ENCODE measurements around the gene OR2S2.

DNA sequence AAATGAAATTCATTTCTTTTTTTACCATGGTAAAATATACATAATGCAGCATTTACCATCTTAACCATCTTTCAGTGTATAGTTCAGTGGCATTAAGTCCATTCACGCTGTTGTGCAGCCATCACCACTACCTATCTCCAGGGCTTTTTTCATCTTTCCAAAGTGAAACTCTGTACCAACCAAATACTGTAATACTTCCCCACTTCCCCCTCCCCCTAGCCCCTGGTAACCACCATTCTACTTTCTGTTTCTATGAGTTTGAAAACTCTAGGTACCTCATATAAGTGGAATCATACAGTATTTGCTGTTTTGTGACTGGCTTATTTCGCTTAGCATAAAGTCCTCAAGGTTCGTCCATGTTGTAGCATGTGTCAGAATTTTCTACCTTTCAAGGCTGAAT, 25.2 kb downstream of the OR2S2 start:
- TF ChIP-seq MAX (IDR thresholded peaks at IDR 0.05; ENCODE audit: insufficient read depth, insufficient read length), result no peak
- no peak for TF ChIP-seq EZH2 (IDR thresholded peaks at IDR 0.05; ENCODE audit: borderline replicate concordance, low read depth, low read length, severe bottlenecking)
- no peak for TF ChIP-seq POLR2AphosphoS5 (IDR thresholded peaks at IDR 0.05; ENCODE audit: insufficient read depth, low read depth, low read length)
- no peak for TF ChIP-seq POLR2A (IDR thresholded peaks at IDR 0.05; ENCODE audit: low read depth, low read length)
- TF ChIP-seq MYC (IDR thresholded peaks at IDR 0.05; ENCODE audit: low read depth, low read length), result no peak
- TF ChIP-seq, protein P1, sequence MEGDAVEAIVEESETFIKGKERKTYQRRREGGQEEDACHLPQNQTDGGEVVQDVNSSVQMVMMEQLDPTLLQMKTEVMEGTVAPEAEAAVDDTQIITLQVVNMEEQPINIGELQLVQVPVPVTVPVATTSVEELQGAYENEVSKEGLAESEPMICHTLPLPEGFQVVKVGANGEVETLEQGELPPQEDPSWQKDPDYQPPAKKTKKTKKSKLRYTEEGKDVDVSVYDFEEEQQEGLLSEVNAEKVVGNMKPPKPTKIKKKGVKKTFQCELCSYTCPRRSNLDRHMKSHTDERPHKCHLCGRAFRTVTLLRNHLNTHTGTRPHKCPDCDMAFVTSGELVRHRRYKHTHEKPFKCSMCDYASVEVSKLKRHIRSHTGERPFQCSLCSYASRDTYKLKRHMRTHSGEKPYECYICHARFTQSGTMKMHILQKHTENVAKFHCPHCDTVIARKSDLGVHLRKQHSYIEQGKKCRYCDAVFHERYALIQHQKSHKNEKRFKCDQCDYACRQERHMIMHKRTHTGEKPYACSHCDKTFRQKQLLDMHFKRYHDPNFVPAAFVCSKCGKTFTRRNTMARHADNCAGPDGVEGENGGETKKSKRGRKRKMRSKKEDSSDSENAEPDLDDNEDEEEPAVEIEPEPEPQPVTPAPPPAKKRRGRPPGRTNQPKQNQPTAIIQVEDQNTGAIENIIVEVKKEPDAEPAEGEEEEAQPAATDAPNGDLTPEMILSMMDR (IDR thresholded peaks at IDR 0.05; ENCODE audit: extremely low read depth in 1 of 2, insufficient read depth in 1 of 2, low read depth in 1 of 2, low read length in 2 of 2), result no peak
- no peak for TF ChIP-seq JUN (IDR thresholded peaks at IDR 0.05; ENCODE audit: borderline replicate concordance, insufficient read depth, insufficient read length, low read depth)

Data from endothelial cell of umbilical vein (primary cell).